Endothelial cell of umbilical vein (primary cell): ENCODE measurements around the gene INPP5A. TPM values are rescaled to one million over a fixed set of nuclear protein-coding genes. Genes with fewer than 3 reads are reported as not detected.

Experiments used
- BruUV-seq: library from RNA; stranded (reverse); fragments of 400-500 nt; replicated peaks from 2 replicates; lab custom pipeline; 2021; lab: Mats Ljungman, UMichigan
- CTCF ChIA-PET: fragments of 300-600, 350-600 bp; sonication (Branson Sonifier 250); formaldehyde crosslinking; loops from one replicate; lab custom pipeline; 2021; ENCODE audit warnings: antibody characterized with exemption, inconsistent platforms; lab: Charles Lee
- POLR2A ChIA-PET: fragments of 300-600, 350-600 bp; sonication (Branson Sonifier 250); formaldehyde crosslinking; loops from one replicate; lab custom pipeline; 2021; ENCODE audit warnings: antibody characterized with exemption, inconsistent platforms; lab: Charles Lee
- DNase-seq: peaks from one replicate; pipeline ENCODE4 v3.0.0-alpha.2; 2011; ENCODE audit warnings: low read depth, low spot score
- FAIRE-seq: peaks from 2 replicates; lab custom pipeline; 2011; peaks lifted over from hg19 to GRCh38; lab: Jason Lieb, UNC
- H2AFZ ChIP-seq: 2 replicates; pipeline ENCODE4 v1.6.0; 2012; ENCODE audit warnings: low read depth, low read length, control low read depth, inconsistent platforms
- H3K27ac ChIP-seq: 2 replicates; pipeline ENCODE4 v1.5.1; 2011; ENCODE audit warnings: low read depth, mild to moderate bottlenecking, control low read depth, low read length, moderate library complexity; ENCODE audit not compliant: insufficient read depth
- H3K27me3 ChIP-seq, 2 experiments: 2 replicates each; pipeline versions ENCODE4 v1.6.0 to v1.6.1; 2011; ENCODE audit warnings: low read length in 2 of 2, mixed read lengths in 1 of 2; ENCODE audit not compliant: control insufficient read depth in 2 of 2, insufficient read depth in 2 of 2
- H3K36me3 ChIP-seq, 2 experiments: 2 replicates in 1 of 2; 3 replicates in 1 of 2; pipeline ENCODE4 v1.5.1; 2011; ENCODE audit warnings: low read length in 2 of 2, mild to moderate bottlenecking in 1 of 2, moderate library complexity in 1 of 2; ENCODE audit not compliant: control insufficient read depth in 2 of 2, insufficient read depth in 2 of 2; ENCODE audit errors: extremely low read depth in 1 of 2
- H3K4me1 ChIP-seq: 3 replicates; pipeline ENCODE4 v1.5.1; 2011; ENCODE audit warnings: mild to moderate bottlenecking, low read length; ENCODE audit not compliant: control insufficient read depth, insufficient read depth; ENCODE audit errors: extremely low read depth
- H3K4me2 ChIP-seq: 2 replicates; pipeline ENCODE4 v1.6.1; 2011; ENCODE audit warnings: low read length, control low read depth, mixed read lengths; ENCODE audit not compliant: insufficient read depth
- H3K4me3 ChIP-seq, 3 experiments: fragments of 200-600 bp in 1 of 3; sonication (generic), shearing (Covaris generic) in 1 of 3; replicated peaks in 1 of 3; 2 replicates each; pipeline ENCODE4 v1.5.1; 2011 to 2016; ENCODE audit warnings: control low read depth in 3 of 3, low read length in 3 of 3, mild to moderate bottlenecking in 2 of 3, inconsistent platforms in 1 of 3, low read depth in 1 of 3, moderate library complexity in 1 of 3; ENCODE audit not compliant: insufficient read depth in 1 of 3
- H3K79me2 ChIP-seq: 2 replicates; pipeline ENCODE4 v1.6.0; 2012; ENCODE audit warnings: low read length, inconsistent platforms; ENCODE audit not compliant: control insufficient read depth, insufficient read depth
- H3K9ac ChIP-seq: replicated peaks from 2 replicates; pipeline ENCODE3; 2011; ENCODE audit warnings: low read length, control low read depth; ENCODE audit not compliant: insufficient read depth; ENCODE audit errors: extremely low read depth
- H3K9me1 ChIP-seq: replicated peaks from 3 replicates; pipeline ENCODE4 v1.6.0; 2011; ENCODE audit warnings: mild to moderate bottlenecking, low read length; ENCODE audit not compliant: control insufficient read depth, insufficient read depth; ENCODE audit errors: extremely low read depth
- H3K9me3 ChIP-seq: replicated peaks from 2 replicates; pipeline ENCODE4 v1.5.1; 2012; ENCODE audit warnings: low read length, inconsistent platforms; ENCODE audit not compliant: control insufficient read depth, insufficient read depth
- H4K20me1 ChIP-seq: replicated peaks from 2 replicates; pipeline ENCODE3; 2011; ENCODE audit warnings: mild to moderate bottlenecking, low read length; ENCODE audit not compliant: control insufficient read depth, insufficient read depth; ENCODE audit errors: extremely low read depth
- EZH2 ChIP-seq: IDR thresholded peaks from 2 replicates; pipeline ENCODE4 v1.6.1; 2012; ENCODE audit warnings: borderline replicate concordance, low read depth, mild to moderate bottlenecking, moderate library complexity, low read length, inconsistent platforms; ENCODE audit not compliant: severe bottlenecking
- FOS ChIP-seq: IDR thresholded peaks from 2 replicates; pipeline ENCODE4 v1.6.1; 2011; ENCODE audit warnings: mild to moderate bottlenecking, low read length, moderate library complexity, borderline replicate concordance; ENCODE audit not compliant: insufficient read depth
- GATA2 ChIP-seq: IDR thresholded peaks from 2 replicates; pipeline ENCODE4 v1.7.0; 2011; ENCODE audit warnings: low read depth, mild to moderate bottlenecking, moderate library complexity, mixed read lengths, low read length; ENCODE audit not compliant: insufficient read length, insufficient read depth
- JUN ChIP-seq: IDR thresholded peaks from 2 replicates; pipeline ENCODE4 v1.6.1; 2011; ENCODE audit warnings: borderline replicate concordance, low read depth; ENCODE audit not compliant: insufficient read length, insufficient read depth
- MYC ChIP-seq: IDR thresholded peaks from one replicate; pipeline ENCODE4 v1.6.1; 2011; ENCODE audit warnings: mild to moderate bottlenecking, low read depth, low read length
- POLR2A ChIP-seq: IDR thresholded peaks from 2 replicates; pipeline ENCODE4 v1.6.1; 2012; ENCODE audit warnings: low read depth, mild to moderate bottlenecking, control low read depth, low read length
- POLR2AphosphoS5 ChIP-seq: IDR thresholded peaks from 2 replicates; pipeline ENCODE4 v1.6.1; 2012; ENCODE audit warnings: low read depth, mild to moderate bottlenecking, control low read depth, low read length, moderate library complexity; ENCODE audit not compliant: insufficient read depth
- dilution Hi-C: fragments of 300-500 bp; cut with MboI; formaldehyde crosslinking; loops from one replicate; pipeline ENCODE4 v1.15.0; 2019; ENCODE audit warnings: low sequenced_read_pairs; ENCODE audit not compliant: extremely low pct_ligation_motif_present
- intact Hi-C: fragments of 100-400 bp; cut with micrococcal nuclease; formaldehyde crosslinking; loops from one replicate; pipeline ENCODE4 v1.10.0; 2022
- polyA plus RNA-seq, 4 experiments: library from polyadenylated mRNA; depleted of rRNA in 3 of 4; stranded (reverse) in 3 of 4; unstranded in 1 of 4; fragments of >200 nt; gene quantifications; 2 replicates each; pipeline versions ENCODE4 v1.2.1 to v1.2.3, GENCODE V29; 2011 to 2012; ENCODE audit warnings: missing spikeins in 1 of 4
- total RNA-seq: library from RNA; stranded (reverse); gene quantifications from 2 replicates; pipeline ENCODE4 v1.2.3, GENCODE V29; 2021
- TF ChIP-seq, protein P1 (sequence below), 2 donors: IDR thresholded peaks; 1 replicate in 1 of 2; 2 replicates in 1 of 2; pipeline ENCODE4 v1.5.1; 2011; ENCODE audit warnings: low read length in 2 of 2, mild to moderate bottlenecking in 2 of 2, moderate library complexity in 2 of 2, control low read depth in 1 of 2, inconsistent platforms in 1 of 2, low read depth in 1 of 2; ENCODE audit not compliant: insufficient read depth in 1 of 2; ENCODE audit errors: extremely low read depth in 1 of 2
- TF ChIP-seq, protein P2 (sequence below): IDR thresholded peaks from 2 replicates; pipeline ENCODE4 v1.6.1; 2011; ENCODE audit not compliant: insufficient read depth, insufficient read length

Gene INPP5A
- total and polyA plus RNA-seq, 2 donors (not counting 3 experiments of a cell fraction or from before 2014, with no cell fraction given): 22.9 to 33.2 TPM

DNA sequence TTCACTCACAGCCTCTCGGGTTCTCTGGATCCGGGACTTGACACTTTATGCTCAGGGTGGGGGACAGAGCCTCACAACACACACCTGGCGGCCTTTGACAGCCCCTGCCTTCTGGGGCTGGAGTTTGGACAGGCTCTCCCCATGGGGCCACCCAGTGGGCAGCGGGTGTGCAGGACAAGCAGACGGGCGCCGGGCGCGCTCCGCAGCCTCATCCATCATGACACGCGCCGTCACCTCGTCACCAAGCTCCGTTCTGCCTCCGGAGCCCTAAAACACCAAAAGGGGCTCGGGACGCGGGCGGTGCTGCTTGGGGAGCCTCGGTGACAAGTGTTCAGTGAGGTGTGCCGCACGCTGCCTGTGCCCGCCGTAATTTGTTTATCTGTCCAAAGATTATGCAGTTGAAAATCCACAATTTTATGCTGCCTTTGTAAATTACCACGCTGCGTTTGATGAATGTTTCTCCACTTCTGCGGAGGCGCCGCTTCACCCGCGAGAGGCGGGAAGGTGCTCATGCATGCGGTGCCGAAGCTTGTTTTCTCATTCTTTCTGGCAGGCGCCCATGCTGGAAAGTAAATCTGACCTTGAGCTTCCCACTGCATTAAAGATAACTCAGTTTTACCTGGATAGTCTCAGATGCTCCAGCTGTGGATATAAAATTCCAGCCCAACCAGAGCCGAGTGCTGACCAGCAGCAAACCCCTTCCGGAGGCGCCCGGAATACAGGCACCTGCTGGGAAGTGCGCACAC, 242.1 kb downstream of the INPP5A start:
- Histone ChIP-seq H4K20me1 (no peaks in the 10 kb centered on the region), H2AFZ (no peak overlapping the region), H3K9me1 (no peaks in the 10 kb centered on the region), H3K9me3 (no peaks in the 10 kb centered on the region), H3K4me1 (no peaks in the 10 kb centered on the region), H3K9ac (no peak overlapping the region), H3K27me3 (peaks cover 13 to 16% of the 10 kb centered on the region in 2 experiments), H3K4me2 (no peak overlapping the region), H3K79me2 (no peaks in the 10 kb centered on the region), H3K27ac (no peak overlapping the region), H3K4me3 (no peak overlapping the region), H3K36me3 (no peaks in the 10 kb centered on the region)
- intact Hi-C loops (no loop called here), dilution Hi-C loops (no loop called here)
- TF ChIP-seq POLR2A (no peak), POLR2AphosphoS5 (no peak), MYC (no peak), FOS (no peak)
- ChIA-PET CTCF (interaction anchor here (1.2 kb wide), 1 partner anchor 125 kb away, joined by 6 read pairs; no protein-coding TSS in a partner anchor), POLR2A (no interaction called here)
- no TSS peak for BruUV-seq
- no peak for DNase-seq
- no peak for FAIRE-seq

DNA sequence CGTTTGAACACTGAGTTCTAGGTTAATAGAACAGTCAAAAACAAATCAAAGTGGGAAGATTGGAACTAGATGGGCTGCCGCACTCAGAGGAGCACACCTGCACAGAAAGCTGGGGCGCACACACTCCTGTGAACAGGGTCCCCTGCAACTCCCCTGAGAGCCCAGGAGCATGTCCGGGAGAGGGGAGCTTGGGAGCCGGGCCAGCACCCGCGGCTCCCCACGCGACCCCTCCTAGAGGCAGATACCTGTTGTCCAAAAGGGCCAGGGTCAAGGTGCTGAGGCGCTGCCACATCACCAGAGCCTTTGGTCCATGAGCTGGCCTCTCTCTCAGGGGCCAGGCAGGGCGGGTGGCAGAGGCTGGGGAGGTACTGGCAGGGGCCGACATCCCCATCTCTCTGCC, 242.8 kb downstream of the INPP5A start:
- Histone ChIP-seq H3K4me1 (no peaks in the 10 kb centered on the region), H3K79me2 (no peaks in the 10 kb centered on the region), H3K4me2 (no peak overlapping the region), H3K27ac (no peak overlapping the region), H4K20me1 (no peaks in the 10 kb centered on the region), H2AFZ (no peak overlapping the region), H3K9me1 (no peaks in the 10 kb centered on the region), H3K9me3 (no peaks in the 10 kb centered on the region), H3K36me3 (no peaks in the 10 kb centered on the region), H3K27me3 (peaks cover 13 to 22% of the 10 kb centered on the region in 2 experiments), H3K4me3 (no peak overlapping the region), H3K9ac (no peak overlapping the region)
- no peak for DNase-seq
- no peak for FAIRE-seq
- dilution Hi-C loops: no loop called here
- BruUV-seq: no TSS peak
- intact Hi-C loops: no loop called here
- POLR2A ChIA-PET: no interaction called here
- TF ChIP-seq, protein P1, sequence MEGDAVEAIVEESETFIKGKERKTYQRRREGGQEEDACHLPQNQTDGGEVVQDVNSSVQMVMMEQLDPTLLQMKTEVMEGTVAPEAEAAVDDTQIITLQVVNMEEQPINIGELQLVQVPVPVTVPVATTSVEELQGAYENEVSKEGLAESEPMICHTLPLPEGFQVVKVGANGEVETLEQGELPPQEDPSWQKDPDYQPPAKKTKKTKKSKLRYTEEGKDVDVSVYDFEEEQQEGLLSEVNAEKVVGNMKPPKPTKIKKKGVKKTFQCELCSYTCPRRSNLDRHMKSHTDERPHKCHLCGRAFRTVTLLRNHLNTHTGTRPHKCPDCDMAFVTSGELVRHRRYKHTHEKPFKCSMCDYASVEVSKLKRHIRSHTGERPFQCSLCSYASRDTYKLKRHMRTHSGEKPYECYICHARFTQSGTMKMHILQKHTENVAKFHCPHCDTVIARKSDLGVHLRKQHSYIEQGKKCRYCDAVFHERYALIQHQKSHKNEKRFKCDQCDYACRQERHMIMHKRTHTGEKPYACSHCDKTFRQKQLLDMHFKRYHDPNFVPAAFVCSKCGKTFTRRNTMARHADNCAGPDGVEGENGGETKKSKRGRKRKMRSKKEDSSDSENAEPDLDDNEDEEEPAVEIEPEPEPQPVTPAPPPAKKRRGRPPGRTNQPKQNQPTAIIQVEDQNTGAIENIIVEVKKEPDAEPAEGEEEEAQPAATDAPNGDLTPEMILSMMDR (IDR thresholded peaks at IDR 0.05; ENCODE audit: extremely low read depth in 1 of 2, insufficient read depth in 1 of 2, low read depth in 1 of 2, low read length in 2 of 2): no peak
- TF ChIP-seq POLR2AphosphoS5: no peak
- no peak for TF ChIP-seq EZH2
- no peak for TF ChIP-seq MYC
- no peak for TF ChIP-seq FOS
- TF ChIP-seq JUN: no peak
- no peak for TF ChIP-seq POLR2A
- no peak for TF ChIP-seq GATA2
- TF ChIP-seq, protein P2, sequence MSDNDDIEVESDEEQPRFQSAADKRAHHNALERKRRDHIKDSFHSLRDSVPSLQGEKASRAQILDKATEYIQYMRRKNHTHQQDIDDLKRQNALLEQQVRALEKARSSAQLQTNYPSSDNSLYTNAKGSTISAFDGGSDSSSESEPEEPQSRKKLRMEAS: no peak
- CTCF ChIA-PET: interaction anchor here (1.2 kb wide), 1 partner anchor 125 kb away, joined by 6 read pairs; no protein-coding TSS in a partner anchor
